Lower leg skin (tissue), 4 donors: ENCODE results near the gene DHX8. TPM values are rescaled to one million over a fixed set of nuclear protein-coding genes. Genes with fewer than 3 reads are reported as not detected.

Experiments
- DNase-seq, 2 donors: peaks; one replicate each; pipeline ENCODE4 v3.0.0-alpha.2; 2019; ENCODE audit warnings: low spot score in 2 of 2
- H3K4me3 ChIP-seq: fragments of 200-600 bp; sonication (generic); 2 replicates; pipeline ENCODE4 v1.5.1; 2017; ENCODE audit warnings: mild to moderate bottlenecking, low read depth; ENCODE audit not compliant: poor library complexity, severe bottlenecking
- CTCF ChIP-seq, 3 donors: fragments of 450-650 bp; IDR thresholded peaks; one replicate each; pipeline ENCODE4 v1.5.1; 2016; ENCODE audit warnings: antibody characterized with exemption in 3 of 3, mild to moderate bottlenecking in 3 of 3, moderate library complexity in 2 of 3
- POLR2A ChIP-seq, 2 donors: fragments of 450-650 bp; IDR thresholded peaks; one replicate each; pipeline ENCODE4 v1.6.1; 2016 to 2017; ENCODE audit warnings: antibody characterized with exemption in 2 of 2, mild to moderate bottlenecking in 1 of 2, moderate library complexity in 1 of 2
- whole genome bisulfite sequencing, 2 donors: methylation state at CpG; one replicate each; pipeline ENCODE4 v1.1.5; 2018; 5-methylcytosine and 5-hydroxymethylcytosine counted together
- intact Hi-C: fragments of 100-400 bp; cut with DNase I; formaldehyde crosslinking; loops from one replicate; pipeline ENCODE4 v1.15.0; 2023; ENCODE audit warnings: low total_unique reads
- total RNA-seq, 4 donors: library from RNA; depleted of rRNA; stranded (reverse); fragments of >200 nt; gene quantifications; one replicate each; pipeline ENCODE4 v1.1.0, GENCODE V29; 2016

Gene DHX8
- total RNA-seq, 4 donors from 2014 or later = 35.7 to 60.3 (median 44.0) TPM

- intact Hi-C loops = no loop called here
- whole genome bisulfite sequencing, 2 donors = 89% methylated on average over 8 of the region's 8 CpGs
- DNase-seq = no peak
- TF ChIP-seq CTCF (IDR thresholded peaks at IDR 0.05) = no peak
- TF ChIP-seq POLR2A (IDR thresholded peaks at IDR 0.05) = no peak
- H3K4me3 ChIP-seq = no peak overlapping the region
Measured at GRCh38 chr17:43524945-43525575, 41.3 kb downstream of the DHX8 start.

GRCh38 chr17:43526886-43527648 lies 43.3 kb downstream of the DHX8 start:
- TF ChIP-seq POLR2A (IDR thresholded peaks at IDR 0.05) = no peak
- no peak for TF ChIP-seq CTCF (IDR thresholded peaks at IDR 0.05)
- 74% methylated on average over 7 of the region's 7 CpGs for WGBS, 2 donors
- intact Hi-C loops = no loop called here
- H3K4me3 ChIP-seq = no peak overlapping the region
- DNase-seq = no peak

- no peak for DNase-seq
- no peak overlapping the region for H3K4me3 ChIP-seq
- intact Hi-C loops = no loop called here
- 76 to 85% methylated on average over 13 of the region's 13 CpGs for WGBS, 2 donors
- TF ChIP-seq POLR2A (IDR thresholded peaks at IDR 0.05) = no peak
Measured at GRCh38 chr17:43528319-43528987, 44.7 kb downstream of the DHX8 start.

- TF ChIP-seq POLR2A (IDR thresholded peaks at IDR 0.05) = no peak
- TF ChIP-seq CTCF (IDR thresholded peaks at IDR 0.05) = no peak
- no peak overlapping the region for H3K4me3 ChIP-seq
- no peak for DNase-seq
- WGBS, 2 donors = 93 to 94% methylated on average over 20 of the region's 20 CpGs
- intact Hi-C loops = no loop called here
Measured at GRCh38 chr17:43528988-43529814, 45.4 kb downstream of the DHX8 start.

GRCh38 chr17:43529947-43530287 lies 46.1 kb downstream of the DHX8 start:
- intact Hi-C loops = no loop called here
- no peak overlapping the region for H3K4me3 ChIP-seq
- WGBS, 2 donors = 55 to 61% methylated on average over 6 of the region's 6 CpGs
- DNase-seq = no peak
- TF ChIP-seq POLR2A (IDR thresholded peaks at IDR 0.05) (no peak), CTCF (IDR thresholded peaks at IDR 0.05) (no peak)
